GM12873 (cell line): Measurements from ENCODE around the gene CIB1.

Experiments
- CTCF ChIP-seq: IDR thresholded peaks from 2 replicates; pipeline ENCODE4 v1.5.1; 2012; ENCODE audit warnings: low read depth, mild to moderate bottlenecking, moderate library complexity, low read length, control low read depth; ENCODE audit not compliant: insufficient read depth; ENCODE audit errors: missing control alignments

The CIB1 gene

GRCh38 chr15:90248789-90249202 lies 15.1 kb upstream of the CIB1 start:
- TF ChIP-seq CTCF = no peak

GRCh38 chr15:90243943-90244639 lies 10.3 kb upstream of the CIB1 start:
- no peak for TF ChIP-seq CTCF

GRCh38 chr15:90241343-90242192 lies 7.8 kb upstream of the CIB1 start:
- no peak for TF ChIP-seq CTCF

- TF ChIP-seq CTCF = no peak
Observed at GRCh38 chr15:90240856-90241255, 7.1 kb upstream of the CIB1 start.

- TF ChIP-seq CTCF = no peak
Observed at GRCh38 chr15:90239371-90239770, 5.6 kb upstream of the CIB1 start.

GRCh38 chr15:90234096-90234988 lies 601 bp upstream of the CIB1 start, which contains the start of gene GDPGP1:
TSS of gene GDPGP1 (plus strand) at chr15:90234209. CDS start at chr15:90240909, 6,700 bp downstream.
- no peak for TF ChIP-seq CTCF
